Body of pancreas (tissue), 4 donors: ENCODE results near the gene PTPN5.

Experiments
- CTCF ChIP-seq, 7 experiments: fragments of 450-650 bp in 4 of 7; fragments of 200-600 bp in 3 of 7; sonication (generic) in 3 of 7; IDR thresholded peaks; one replicate each; pipeline ENCODE4 v1.5.1; 2016 to 2019; ENCODE audit warnings: antibody characterized with exemption in 7 of 7
- POLR2A ChIP-seq, 3 donors: fragments of 450-650 bp; IDR thresholded peaks; one replicate each; pipeline ENCODE4 v1.6.1; 2016; ENCODE audit warnings: antibody characterized with exemption in 3 of 3, mild to moderate bottlenecking in 2 of 3

GRCh38 chr11:18697576-18697975 lies 94.0 kb downstream of the PTPN5 start:
- TF ChIP-seq CTCF (IDR thresholded peaks at IDR 0.05) (no peak), POLR2A (IDR thresholded peaks at IDR 0.05) (no peak)
